ENCODE results near the gene GRAMD2B.

DNA sequence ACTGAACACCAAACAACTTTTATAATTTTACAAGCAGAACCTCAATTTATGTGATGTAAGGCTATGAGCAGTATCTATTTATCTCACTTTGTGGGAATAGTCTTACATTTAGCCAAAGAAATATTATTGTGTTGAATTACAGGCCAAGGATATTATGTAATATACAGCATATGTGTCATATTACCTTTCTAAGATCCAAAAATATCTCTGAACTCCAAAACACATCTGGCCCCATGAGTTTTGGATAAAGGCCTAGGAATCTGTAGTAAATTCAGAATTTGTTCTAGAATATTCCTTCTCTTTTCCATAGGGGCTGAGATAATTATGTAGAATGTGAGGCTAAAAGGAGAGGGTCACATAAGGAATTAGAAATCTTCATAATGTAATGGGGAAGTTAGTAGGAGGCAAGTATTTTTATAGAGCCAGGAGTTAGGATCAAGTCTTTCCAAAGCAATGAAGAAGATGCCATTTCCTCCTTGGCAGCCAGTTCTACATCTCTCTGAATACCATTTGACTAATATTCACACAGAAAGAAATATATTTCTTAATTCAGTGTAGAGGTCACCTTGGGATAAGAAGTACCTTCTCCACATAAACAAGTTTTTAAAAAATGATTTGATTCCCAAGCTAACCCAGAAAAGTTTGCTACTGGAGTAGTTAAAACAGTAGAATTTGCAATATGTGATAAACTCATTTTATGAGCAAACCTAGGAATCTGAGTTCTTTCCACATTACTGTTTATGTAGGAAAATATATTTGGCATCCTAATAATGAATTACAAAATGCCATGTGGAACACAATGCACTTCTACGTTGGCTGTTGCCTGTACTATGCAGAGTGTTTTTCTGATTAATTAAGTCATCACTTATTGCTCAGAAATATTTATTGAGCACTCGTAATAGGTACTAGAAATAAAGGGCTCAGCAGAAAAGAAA is 20.3 kb upstream of the GRAMD2B start:
- TF ChIP-seq, protein P1, sequence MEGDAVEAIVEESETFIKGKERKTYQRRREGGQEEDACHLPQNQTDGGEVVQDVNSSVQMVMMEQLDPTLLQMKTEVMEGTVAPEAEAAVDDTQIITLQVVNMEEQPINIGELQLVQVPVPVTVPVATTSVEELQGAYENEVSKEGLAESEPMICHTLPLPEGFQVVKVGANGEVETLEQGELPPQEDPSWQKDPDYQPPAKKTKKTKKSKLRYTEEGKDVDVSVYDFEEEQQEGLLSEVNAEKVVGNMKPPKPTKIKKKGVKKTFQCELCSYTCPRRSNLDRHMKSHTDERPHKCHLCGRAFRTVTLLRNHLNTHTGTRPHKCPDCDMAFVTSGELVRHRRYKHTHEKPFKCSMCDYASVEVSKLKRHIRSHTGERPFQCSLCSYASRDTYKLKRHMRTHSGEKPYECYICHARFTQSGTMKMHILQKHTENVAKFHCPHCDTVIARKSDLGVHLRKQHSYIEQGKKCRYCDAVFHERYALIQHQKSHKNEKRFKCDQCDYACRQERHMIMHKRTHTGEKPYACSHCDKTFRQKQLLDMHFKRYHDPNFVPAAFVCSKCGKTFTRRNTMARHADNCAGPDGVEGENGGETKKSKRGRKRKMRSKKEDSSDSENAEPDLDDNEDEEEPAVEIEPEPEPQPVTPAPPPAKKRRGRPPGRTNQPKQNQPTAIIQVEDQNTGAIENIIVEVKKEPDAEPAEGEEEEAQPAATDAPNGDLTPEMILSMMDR (IDR thresholded peaks at IDR 0.05), result no peak
- no peak for TF ChIP-seq POLR2A (IDR thresholded peaks at IDR 0.05)

Measured in body of pancreas (tissue), 4 donors.